Left ventricle myocardium inferior (tissue), 1 donor: ENCODE results near the gene CMTM3. TPM values are rescaled to one million over a fixed set of nuclear protein-coding genes. Genes with fewer than 3 reads are reported as not detected.
"Not testable (repeated sequence)": the region's sequence is repeated elsewhere in the genome, so short reads cannot be mapped to it uniquely, and the experiment has no call there.

Experiments used
- DNase-seq: peaks from one replicate; pipeline ENCODE4 v3.0.0-alpha.2; 2020
- H3K27ac ChIP-seq: fragments of 200-600 bp; replicated peaks from 2 replicates; pipeline ENCODE4 v1.8.0; 2021
- H3K27me3 ChIP-seq: fragments of 200-600 bp; 2 replicates; pipeline ENCODE4 v1.8.0; 2021; ENCODE audit warnings: low read depth
- H3K36me3 ChIP-seq: fragments of 200-600 bp; 2 replicates; pipeline ENCODE4 v1.8.0; 2021
- H3K4me1 ChIP-seq: fragments of 200-600 bp; 2 replicates; pipeline ENCODE4 v1.8.0; 2021
- H3K4me3 ChIP-seq: fragments of 200-600 bp; 2 replicates; pipeline ENCODE4 v1.8.0; 2021; ENCODE audit warnings: mild to moderate bottlenecking, moderate library complexity
- H3K9me3 ChIP-seq: fragments of 200-600 bp; replicated peaks from 2 replicates; pipeline ENCODE4 v1.8.0; 2021
- CTCF ChIP-seq: fragments of 200-600 bp; IDR thresholded peaks from 2 replicates; pipeline ENCODE4 v1.8.0; 2021; ENCODE audit warnings: antibody characterized with exemption, mild to moderate bottlenecking, borderline replicate concordance
- intact Hi-C: fragments of 100-400 bp; cut with micrococcal nuclease; formaldehyde crosslinking; loops from one replicate; pipeline ENCODE4 v1.11.0; 2022
- total RNA-seq: library from RNA; stranded (reverse); fragmentation: NEBNext Ultra II Directional; extraction: Animal tissue kit (Norgen Biotek cat#: 25700); gene quantifications from one replicate; pipeline ENCODE4 v1.2.1, GENCODE V29; 2021
- donor health status: DM: no; HTN: yes; CAD: no; lungs with severe emphysema.

CMTM3 gene
- total RNA-seq, 1 donor from 2014 or later, result 8.3 TPM

GRCh38 chr16:66592814-66593213 lies 11.7 kb upstream of the CMTM3 start:
- TF ChIP-seq CTCF, result no peak
- no peak for DNase-seq
- intact Hi-C loops, result no loop called here

GRCh38 chr16:66594739-66595138 lies 9.8 kb upstream of the CMTM3 start:
- TF ChIP-seq CTCF, result no peak
- DNase-seq, result no peak
- intact Hi-C loops, result no loop called here
- no peaks in the 10 kb centered on the region for H3K36me3 ChIP-seq
- no peaks in the 10 kb centered on the region for H3K4me1 ChIP-seq
- no peaks in the 10 kb centered on the region for H3K9me3 ChIP-seq
- no peaks in the 10 kb centered on the region for H3K27me3 ChIP-seq
- H3K4me3 ChIP-seq, result no peak overlapping the region
- no peak overlapping the region for H3K27ac ChIP-seq

More at GRCh38 chr16:66592814-66593213, 11.7 kb upstream of the CMTM3 start:
- Histone ChIP-seq H3K9me3 (no peaks in the 10 kb centered on the region), H3K4me1 (no peaks in the 10 kb centered on the region), H3K27ac (no peak overlapping the region), H3K36me3 (no peaks in the 10 kb centered on the region), H3K27me3 (no peaks in the 10 kb centered on the region), H3K4me3 (no peak overlapping the region)

GRCh38 chr16:66596559-66596958 lies 7.9 kb upstream of the CMTM3 start:
- H3K4me3 ChIP-seq, H3K27me3 ChIP-seq, H3K9me3 ChIP-seq, H3K36me3 ChIP-seq, intact Hi-C loops, H3K4me1 ChIP-seq, H3K27ac ChIP-seq, DNase-seq: not testable (repeated sequence)

GRCh38 chr16:66596986-66597848 lies 7.3 kb upstream of the CMTM3 start:
- intact Hi-C loops, result no loop called here
- TF ChIP-seq CTCF, result no peak
- no peaks in the 10 kb centered on the region for H3K4me1 ChIP-seq
- H3K27ac ChIP-seq, result no peak overlapping the region
- H3K4me3 ChIP-seq, result no peak overlapping the region
- H3K27me3 ChIP-seq, result no peaks in the 10 kb centered on the region
- no peak for DNase-seq
- no peaks in the 10 kb centered on the region for H3K36me3 ChIP-seq
- H3K9me3 ChIP-seq, result no peaks in the 10 kb centered on the region

- H3K27ac ChIP-seq, result no peak overlapping the region
- H3K9me3 ChIP-seq, result no peaks in the 10 kb centered on the region
- DNase-seq, result no peak
- no peaks in the 10 kb centered on the region for H3K4me1 ChIP-seq
- no peaks in the 10 kb centered on the region for H3K27me3 ChIP-seq
- H3K4me3 ChIP-seq, result no peak overlapping the region
- H3K36me3 ChIP-seq, result no peaks in the 10 kb centered on the region
- no peak for TF ChIP-seq CTCF
- intact Hi-C loops, result no loop called here
Measured at GRCh38 chr16:66598111-66598510, 6.4 kb upstream of the CMTM3 start.

GRCh38 chr16:66599726-66600125 lies 4.8 kb upstream of the CMTM3 start:
- DNase-seq, result no peak
- no peaks in the 10 kb centered on the region for H3K27me3 ChIP-seq
- peaks cover 14% of the 10 kb centered on the region for H3K4me1 ChIP-seq
- intact Hi-C loops, result loop anchor here (10.0 kb wide), 1 partner anchor 45 kb away; the partner anchor contains the start of genes CKLF and TK2
- no peak overlapping the region for H3K4me3 ChIP-seq
- no peak overlapping the region for H3K27ac ChIP-seq
- TF ChIP-seq CTCF, result no peak
- no peaks in the 10 kb centered on the region for H3K9me3 ChIP-seq
- H3K36me3 ChIP-seq, result no peaks in the 10 kb centered on the region
